Measurements from ENCODE around the gene KIF2A. TPM values are rescaled to one million over a fixed set of nuclear protein-coding genes. Genes with fewer than 3 reads are reported as not detected.

Gene KIF2A
- total and polyA plus RNA-seq, 3 experiments from 2014 or later = 185 to 253 (median 252) TPM

GRCh38 chr5:62328772-62329491, 22.9 kb downstream of the KIF2A start:
- POLR2A ChIA-PET = interaction anchor here (0.6 to 1.6 kb wide), 2 partner anchors 23 kb away, joined by 3 read pairs; partner anchors contain the start of gene KIF2A
- peak overlapping the region; percentile 1 to 84 (median 49) for H3K27ac Mint-ChIP-seq

GRCh38 chr5:62330302-62330701, 24.3 kb downstream of the KIF2A start:
- Mint-ChIP-seq H3K4me3 (peak overlapping the region in 6 of 7 donors; percentile 22 to 72 (median 54)), H3K27me3 (no peaks in the 10 kb centered on the region), H3K9me3 (no peaks in the 10 kb centered on the region), H3K4me1 (peaks cover 84 to 97% (median 92%) of the 10 kb centered on the region in 3 donors), H3K36me3 (peaks cover 2 to 44% (median 4%) of the 10 kb centered on the region in 3 donors), H3K27ac (peak overlapping the region in 5 of 8 donors; percentile 61 to 89 (median 78))
- Histone ChIP-seq H3K4me3 (ENCODE audit: low read length) (no peak overlapping the region), H3K27me3 (ENCODE audit: insufficient read depth, low read length, poor library complexity, severe bottlenecking) (no peaks in the 10 kb centered on the region), H3K4me1 (ENCODE audit: insufficient read depth, low read length) (peaks cover 55% of the 10 kb centered on the region), H3K9me3 (ENCODE audit: low read length) (no peaks in the 10 kb centered on the region), H3K36me3 (ENCODE audit: insufficient read depth, low read length) (peaks cover 15% of the 10 kb centered on the region), H3K27ac (ENCODE audit: low read depth, low read length) (no peak overlapping the region)
- ChIA-PET POLR2A (interaction anchor here (1.6 kb wide), 1 partner anchor 25 kb away, joined by 3 read pairs; the partner anchor contains the start of gene KIF2A), CTCF (no interaction called here)
- no peak for DNase-seq

More at GRCh38 chr5:62328772-62329491, 22.9 kb downstream of the KIF2A start:
- Mint-ChIP-seq H3K4me1 (peaks cover 82 to 97% (median 95%) of the 10 kb centered on the region in 3 donors), H3K4me3 (peak overlapping the region in 6 of 7 donors; percentile 17 to 74 (median 44)), H3K27me3 (no peaks in the 10 kb centered on the region), H3K36me3 (peaks cover 1 to 45% (median 2%) of the 10 kb centered on the region in 3 donors), H3K9me3 (no peaks in the 10 kb centered on the region)
- H3K27me3 ChIP-seq (ENCODE audit: insufficient read depth, low read length, poor library complexity, severe bottlenecking) = no peaks in the 10 kb centered on the region
- peaks cover 2% of the 10 kb centered on the region for H3K36me3 ChIP-seq (ENCODE audit: insufficient read depth, low read length)
- CTCF ChIA-PET = interaction anchor here (1.0 to 1.7 kb wide), 3 partner anchors 16 to 44 kb away, joined by 3 to 4 read pairs (median 3); no protein-coding TSS in a partner anchor
- H3K4me3 ChIP-seq (ENCODE audit: low read length) = no peak overlapping the region
- H3K27ac ChIP-seq (ENCODE audit: low read depth, low read length) = no peak overlapping the region
- H3K9me3 ChIP-seq (ENCODE audit: low read length) = no peaks in the 10 kb centered on the region
- no peak for DNase-seq
- peaks cover 52% of the 10 kb centered on the region for H3K4me1 ChIP-seq (ENCODE audit: insufficient read depth, low read length)

- Histone ChIP-seq H3K9me3 (ENCODE audit: low read length) (no peaks in the 10 kb centered on the region), H3K27me3 (ENCODE audit: insufficient read depth, low read length, poor library complexity, severe bottlenecking) (no peaks in the 10 kb centered on the region), H3K4me3 (ENCODE audit: low read length) (no peak overlapping the region), H3K27ac (ENCODE audit: low read depth, low read length) (no peak overlapping the region), H3K36me3 (ENCODE audit: insufficient read depth, low read length) (peaks cover 21% of the 10 kb centered on the region), H3K4me1 (ENCODE audit: insufficient read depth, low read length) (peaks cover 40% of the 10 kb centered on the region)
- H3K4me1 Mint-ChIP-seq = peaks cover 77 to 92% (median 89%) of the 10 kb centered on the region in 3 donors
- ChIA-PET CTCF (interaction anchor here (1.4 kb wide), 1 partner anchor 31 kb away, joined by 3 read pairs; no protein-coding TSS in a partner anchor), POLR2A (interaction anchor here (1.1 kb wide), 1 partner anchor 21 kb away, joined by 3 read pairs; no protein-coding TSS in a partner anchor)
- no peaks in the 10 kb centered on the region for H3K27me3 Mint-ChIP-seq
- H3K36me3 Mint-ChIP-seq = peaks cover 2 to 33% (median 4%) of the 10 kb centered on the region in 3 donors
- H3K4me3 Mint-ChIP-seq = no peak overlapping the region
- H3K27ac Mint-ChIP-seq = peak overlapping the region in 2 of 8 donors; percentile 34 to 68
- no peaks in the 10 kb centered on the region for H3K9me3 Mint-ChIP-seq
- no peak for DNase-seq
Measured at GRCh38 chr5:62331921-62332320, 25.9 kb downstream of the KIF2A start.

- peak overlapping the region; percentile 35 to 93 (median 77) for H3K27ac Mint-ChIP-seq
- DNase-seq = no peak
- peaks cover 2 to 27% (median 4%) of the 10 kb centered on the region in 3 donors for H3K36me3 Mint-ChIP-seq
- Histone ChIP-seq H3K36me3 (ENCODE audit: insufficient read depth, low read length) (peaks cover 21% of the 10 kb centered on the region), H3K27ac (ENCODE audit: low read depth, low read length) (no peak overlapping the region), H3K4me3 (ENCODE audit: low read length) (no peak overlapping the region), H3K9me3 (ENCODE audit: low read length) (no peaks in the 10 kb centered on the region), H3K27me3 (ENCODE audit: insufficient read depth, low read length, poor library complexity, severe bottlenecking) (no peaks in the 10 kb centered on the region), H3K4me1 (ENCODE audit: insufficient read depth, low read length) (peaks cover 31% of the 10 kb centered on the region)
- no peaks in the 10 kb centered on the region for H3K9me3 Mint-ChIP-seq
- CTCF ChIA-PET = interaction anchor here (1.0 to 1.6 kb wide), 4 partner anchors 32 to 109 kb away, joined by 3 to 4 read pairs (median 3); no protein-coding TSS in a partner anchor
- no peaks in the 10 kb centered on the region for H3K27me3 Mint-ChIP-seq
- H3K4me1 Mint-ChIP-seq = peaks cover 69 to 86% (median 84%) of the 10 kb centered on the region in 3 donors
- H3K4me3 Mint-ChIP-seq = peak overlapping the region in 2 of 7 donors; percentile 2 to 24
- POLR2A ChIA-PET = no interaction called here
Measured at GRCh38 chr5:62333250-62333794, 27.3 kb downstream of the KIF2A start.

DNA sequence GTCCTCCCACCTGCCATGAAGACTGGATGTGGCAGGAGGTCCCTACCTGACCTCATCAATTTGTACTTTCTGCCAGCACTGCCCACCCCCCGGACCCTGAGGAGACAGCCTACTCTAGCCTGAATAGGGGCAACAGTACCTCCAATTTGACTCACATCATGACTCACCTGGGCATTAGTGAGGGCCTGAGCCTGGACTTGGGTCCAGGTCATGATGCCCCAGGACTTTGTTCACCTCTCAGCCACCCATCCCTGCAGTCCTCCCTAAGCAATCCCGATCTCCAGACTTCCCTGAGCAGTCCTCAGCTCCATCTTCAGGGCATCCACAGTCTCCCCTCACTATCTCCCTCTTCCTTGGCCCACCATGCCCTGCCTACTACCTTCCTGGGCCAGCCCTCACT, 28.1 kb downstream of the KIF2A start:
- ChIA-PET POLR2A (no interaction called here), CTCF (interaction anchor here (1.0 to 1.6 kb wide), 3 partner anchors 42 to 109 kb away, joined by 3 to 4 read pairs (median 3); no protein-coding TSS in a partner anchor)
- H3K9me3 ChIP-seq (ENCODE audit: low read length) = no peaks in the 10 kb centered on the region
- H3K36me3 ChIP-seq (ENCODE audit: insufficient read depth, low read length) = peaks cover 21% of the 10 kb centered on the region
- Mint-ChIP-seq H3K27me3 (no peaks in the 10 kb centered on the region), H3K4me1 (peaks cover 68 to 85% (median 84%) of the 10 kb centered on the region in 3 donors), H3K36me3 (peaks cover 2 to 25% (median 4%) of the 10 kb centered on the region in 3 donors), H3K9me3 (no peaks in the 10 kb centered on the region), H3K4me3 (peak overlapping the region in 3 of 7 donors; percentile 19 to 42 (median 34)), H3K27ac (peak overlapping the region; percentile 60 to 94 (median 80))
- peaks cover 24% of the 10 kb centered on the region for H3K4me1 ChIP-seq (ENCODE audit: insufficient read depth, low read length)
- H3K27me3 ChIP-seq (ENCODE audit: insufficient read depth, low read length, poor library complexity, severe bottlenecking) = no peaks in the 10 kb centered on the region
- H3K4me3 ChIP-seq (ENCODE audit: low read length) = no peak overlapping the region
- H3K27ac ChIP-seq (ENCODE audit: low read depth, low read length) = no peak overlapping the region
- DNase-seq = no peak

DNA sequence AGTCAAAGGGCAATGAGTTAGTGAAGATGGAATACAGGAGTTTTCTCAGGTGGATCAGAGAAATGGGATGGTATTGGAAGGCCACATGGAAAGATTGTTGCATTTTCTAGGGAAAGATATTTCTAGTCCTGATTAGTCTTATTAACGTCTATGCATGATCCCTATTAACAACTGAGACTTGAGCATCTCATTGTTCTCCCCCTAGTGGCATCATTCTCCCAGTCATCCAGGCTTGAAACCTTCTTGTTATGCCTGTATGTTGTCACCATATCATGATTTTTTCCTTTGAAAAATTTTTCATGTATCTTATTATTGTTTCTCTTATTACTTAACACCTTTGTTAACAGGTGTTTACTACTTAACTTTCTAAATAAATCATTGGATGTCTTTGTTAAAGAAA, 34.4 kb downstream of the KIF2A start:
- POLR2A ChIA-PET = interaction anchor here (0.6 to 1.1 kb wide), 3 partner anchors 33 to 63 kb away, joined by 3 to 4 read pairs (median 3); partner anchors contain the start of gene KIF2A
- H3K4me1 Mint-ChIP-seq = peaks cover 58 to 82% (median 76%) of the 10 kb centered on the region in 3 donors
- H3K4me1 ChIP-seq (ENCODE audit: insufficient read depth, low read length) = peaks cover 28% of the 10 kb centered on the region

GRCh38 chr5:62340979-62341378, 35.0 kb downstream of the KIF2A start:
- Histone ChIP-seq H3K9me3 (ENCODE audit: low read length) (no peaks in the 10 kb centered on the region), H3K4me1 (ENCODE audit: insufficient read depth, low read length) (peaks cover 28% of the 10 kb centered on the region), H3K36me3 (ENCODE audit: insufficient read depth, low read length) (peaks cover 9% of the 10 kb centered on the region), H3K27me3 (ENCODE audit: insufficient read depth, low read length, poor library complexity, severe bottlenecking) (no peaks in the 10 kb centered on the region), H3K4me3 (ENCODE audit: low read length) (no peak overlapping the region), H3K27ac (ENCODE audit: low read depth, low read length) (no peak overlapping the region)
- no peak for DNase-seq
- ChIA-PET POLR2A (interaction anchor here (1.0 to 1.1 kb wide), 2 partner anchors 34 to 35 kb away, joined by 3 to 4 read pairs; partner anchors contain the start of gene KIF2A), CTCF (interaction anchor here (1.2 to 2.0 kb wide), 4 partner anchors 10 to 53 kb away, joined by 4 to 9 read pairs (median 6); no protein-coding TSS in a partner anchor)
- peak overlapping the region in 4 of 7 donors; percentile 56 to 76 (median 68) for H3K4me3 Mint-ChIP-seq
- peaks cover 0 to 11% (median 2%) of the 10 kb centered on the region in 3 donors for H3K36me3 Mint-ChIP-seq
- H3K4me1 Mint-ChIP-seq = peaks cover 56 to 79% (median 72%) of the 10 kb centered on the region in 3 donors
- no peaks in the 10 kb centered on the region for H3K9me3 Mint-ChIP-seq
- no peaks in the 10 kb centered on the region for H3K27me3 Mint-ChIP-seq
- H3K27ac Mint-ChIP-seq = peak overlapping the region in 7 of 8 donors; percentile 29 to 97 (median 81)

More for the DNA sequence above, 34.4 kb downstream of the KIF2A start:
- Histone ChIP-seq H3K36me3 (ENCODE audit: insufficient read depth, low read length) (peaks cover 9% of the 10 kb centered on the region), H3K4me3 (ENCODE audit: low read length) (no peak overlapping the region), H3K27ac (ENCODE audit: low read depth, low read length) (no peak overlapping the region), H3K27me3 (ENCODE audit: insufficient read depth, low read length, poor library complexity, severe bottlenecking) (no peaks in the 10 kb centered on the region), H3K9me3 (ENCODE audit: low read length) (no peaks in the 10 kb centered on the region)
- peaks cover 0 to 13% (median 2%) of the 10 kb centered on the region in 3 donors for H3K36me3 Mint-ChIP-seq
- CTCF ChIA-PET = interaction anchor here (0.7 to 0.9 kb wide), 2 partner anchors 21 to 47 kb away, joined by 3 read pairs; no protein-coding TSS in a partner anchor
- H3K27me3 Mint-ChIP-seq = no peaks in the 10 kb centered on the region
- peak in 1 of 5 donors; percentile 16 for DNase-seq
- H3K4me3 Mint-ChIP-seq = no peak overlapping the region
- H3K27ac Mint-ChIP-seq = peak overlapping the region in 6 of 8 donors; percentile 0 to 29 (median 22)
- H3K9me3 Mint-ChIP-seq = no peaks in the 10 kb centered on the region
